Right kidney (tissue), 1 donor: Measurements from ENCODE around the gene NR1H4.
"Not testable (repeated sequence)": the region's sequence is repeated elsewhere in the genome, so short reads cannot be mapped to it uniquely, and the experiment has no call there.

ENCODE experiments used
- DNase-seq: peaks from one replicate; pipeline ENCODE4 v3.0.0-alpha.2; 2016

Gene NR1H4

DNA sequence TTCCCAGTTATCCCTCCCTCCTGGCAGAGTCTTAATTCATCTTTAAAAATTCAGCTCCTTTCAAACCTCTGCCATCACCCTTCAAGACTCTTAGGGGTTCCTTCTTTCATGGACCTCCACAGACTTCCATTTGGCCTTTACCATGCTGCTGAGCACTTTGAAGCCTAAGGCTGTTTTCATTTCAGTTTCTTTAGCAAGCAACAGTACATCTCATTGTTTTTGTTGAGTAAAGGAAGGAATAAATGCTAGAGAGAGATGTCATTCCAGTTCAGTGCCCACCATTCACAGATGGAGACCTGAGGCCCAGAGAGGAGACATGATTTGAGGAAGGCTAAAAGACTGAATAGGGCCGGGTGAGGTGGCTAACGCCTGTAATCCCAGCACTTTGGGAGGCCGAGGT is 98.5 kb downstream of the NR1H4 start:
- no peak for DNase-seq

- DNase-seq, result peak; percentile 95
Measured at GRCh38 chr12:100573292-100574186, 99.9 kb downstream of the NR1H4 start, which contains the start of gene GAS2L3. Gene GAS2L3 (plus strand): TSS chr12:100573684. CDS start chr12:100594905, 21,221 bp downstream.

- DNase-seq, result no peak
Measured at GRCh38 chr12:100574187-100575074, 100.8 kb downstream of the NR1H4 start.

DNA sequence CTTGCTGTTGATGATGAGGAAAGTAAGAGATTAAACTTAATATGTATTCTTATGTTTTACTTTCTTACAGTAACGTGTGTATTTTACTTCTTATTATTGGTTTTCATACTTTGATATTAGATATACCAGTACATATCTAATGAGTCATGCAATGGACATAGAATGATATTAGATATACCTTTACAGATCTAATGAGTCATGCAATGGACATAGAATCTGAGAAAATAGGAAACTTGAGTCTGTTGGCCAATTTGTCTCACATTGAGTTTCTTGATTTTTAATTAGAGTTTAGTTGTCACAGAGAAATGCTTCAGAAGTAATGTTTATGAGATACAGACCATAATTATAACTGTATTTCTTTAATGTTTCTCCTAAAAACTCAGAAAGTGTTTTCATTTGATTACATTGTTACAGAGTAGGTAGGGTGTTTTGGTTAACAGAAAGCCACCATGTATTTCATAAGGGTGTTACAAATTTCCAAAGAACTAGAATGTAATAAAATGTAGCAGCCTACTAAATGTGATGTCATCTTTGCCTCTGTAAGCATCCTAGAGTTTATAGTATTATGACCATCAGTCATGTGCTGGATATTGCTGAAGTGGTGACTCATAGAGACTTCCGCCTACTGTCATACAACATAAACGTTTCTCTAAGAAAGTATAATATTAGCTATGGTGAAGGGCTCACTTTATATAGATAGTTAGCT is 102.8 kb downstream of the NR1H4 start:
- no peak for DNase-seq

- no peak for DNase-seq
Measured at GRCh38 chr12:100578923-100579322, 105.3 kb downstream of the NR1H4 start.

DNA sequence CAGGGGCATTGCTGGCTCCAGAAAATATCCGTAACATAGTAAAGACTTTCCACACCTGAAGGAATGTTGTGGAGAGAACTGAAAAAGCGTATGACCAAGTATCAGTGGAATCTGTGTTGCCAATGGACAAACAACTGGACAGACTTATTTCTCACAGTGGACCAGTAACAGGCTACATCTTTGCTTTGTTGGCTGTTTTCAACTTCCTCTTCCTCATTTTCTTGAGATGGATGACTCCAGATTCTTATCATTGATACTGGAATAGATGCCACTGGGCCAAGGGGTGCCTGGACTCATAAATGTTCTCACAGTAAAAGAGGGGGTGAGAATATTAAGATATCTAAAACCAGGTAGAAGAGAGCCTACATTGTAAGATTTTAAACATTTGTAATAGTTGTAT is 106.2 kb downstream of the NR1H4 start:
- no peak for DNase-seq

DNA sequence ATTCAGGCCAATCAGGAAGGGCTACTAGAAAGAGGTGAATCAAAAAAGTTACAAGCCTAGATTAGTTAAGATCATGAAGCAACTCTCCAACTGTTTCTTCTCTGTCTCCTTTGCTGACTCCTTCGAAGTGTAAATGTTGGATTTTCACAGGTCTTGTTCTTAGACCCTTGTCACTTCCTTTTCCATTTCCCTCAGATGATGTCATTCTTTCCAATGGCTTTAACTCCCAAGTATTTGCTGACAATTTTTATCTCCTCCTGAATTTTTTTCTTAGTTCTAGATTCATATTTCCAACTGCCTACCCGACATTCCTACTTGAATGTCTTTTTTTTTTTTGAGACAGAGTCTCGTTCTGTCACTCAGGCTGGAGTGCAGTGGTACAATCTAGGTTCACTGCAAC is 110.6 kb downstream of the NR1H4 start:
- no peak for DNase-seq

GRCh38 chr12:100591979-100592378 is 118.3 kb downstream of the NR1H4 start:
- DNase-seq, result no peak

GRCh38 chr12:100593490-100593889 is 119.8 kb downstream of the NR1H4 start:
- no peak for DNase-seq

GRCh38 chr12:100601626-100602025 is 128.0 kb downstream of the NR1H4 start:
- DNase-seq, result no peak

GRCh38 chr12:100602997-100603396 is 129.3 kb downstream of the NR1H4 start:
- DNase-seq, result not testable (repeated sequence)

DNA sequence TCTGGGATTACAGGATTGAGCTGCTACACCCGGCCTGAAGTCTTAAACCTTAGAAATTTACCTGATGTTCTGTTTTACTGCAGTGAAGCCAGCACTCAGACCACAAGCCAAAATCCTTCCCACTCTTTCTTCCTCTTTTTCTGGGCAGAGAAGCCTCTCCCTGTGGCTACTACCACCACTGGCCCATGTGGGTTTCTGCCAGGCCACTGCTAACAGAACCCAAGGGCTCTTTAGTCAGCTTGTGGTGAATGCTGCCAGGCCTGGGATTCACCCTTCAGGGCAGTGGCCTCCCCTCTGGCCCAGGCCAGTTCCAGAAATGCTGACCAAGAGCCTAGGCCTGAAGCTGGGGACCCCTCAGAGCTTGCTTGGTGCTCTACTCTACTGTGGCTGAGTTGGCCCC is 135.1 kb downstream of the NR1H4 start:
- DNase-seq, result no peak

DNA sequence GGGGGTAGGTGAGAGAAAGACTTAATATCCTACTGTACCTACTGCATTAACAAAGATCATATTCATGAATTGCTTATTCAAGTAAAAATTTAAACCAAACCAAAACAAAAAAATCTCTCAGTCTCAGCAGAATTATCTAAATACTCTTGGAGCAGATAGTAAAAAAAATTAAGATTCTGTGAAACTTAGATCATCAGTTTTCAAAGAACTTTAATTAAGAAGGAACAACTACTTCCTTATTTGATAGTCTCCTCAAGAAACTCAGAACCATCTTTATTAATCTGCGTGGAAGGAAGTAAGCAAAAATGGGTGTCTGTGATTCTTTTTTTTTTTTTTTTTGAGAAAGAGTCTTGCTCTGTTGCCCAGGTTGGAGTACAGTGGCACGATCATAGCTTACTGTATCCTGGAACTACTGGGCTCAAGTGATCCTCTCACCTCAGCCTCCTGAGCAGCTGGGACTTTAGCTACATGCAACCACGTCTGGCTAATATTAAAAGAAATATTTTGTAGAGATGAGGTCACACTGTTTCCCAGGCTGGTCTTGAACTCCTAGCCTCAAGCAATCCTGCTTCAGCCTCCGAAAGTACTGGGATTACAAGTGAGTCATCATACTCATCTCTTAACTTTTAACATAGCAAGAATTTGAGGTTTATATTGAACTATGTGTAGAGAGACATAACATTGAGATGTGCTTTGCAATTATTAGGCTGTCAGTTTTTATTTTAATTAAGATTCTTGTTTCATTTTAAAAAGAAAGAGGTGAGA is 137.2 kb downstream of the NR1H4 start:
- no peak for DNase-seq

GRCh38 chr12:100612606-100613005 is 138.9 kb downstream of the NR1H4 start:
- DNase-seq, result no peak
